H1 (cell line): ENCODE data around the gene AIM2. TPM values are rescaled to one million over a fixed set of nuclear protein-coding genes. Genes with fewer than 3 reads are reported as not detected.

Source experiments
- SIN3A ChIP-seq, 2 experiments: IDR thresholded peaks in 1 of 2; conservative IDR thresholded peaks in 1 of 2; 2 replicates each; pipeline ENCODE4 v1.6.1; 2011 to 2012; ENCODE audit warnings: low read length in 2 of 2, improper control_type of control experiment in 1 of 2, low read depth in 1 of 2, mild to moderate bottlenecking in 1 of 2
- polyA plus RNA-seq, 7 experiments: library from polyadenylated mRNA; depleted of rRNA in 3 of 7; stranded (reverse) in 5 of 7; unstranded in 2 of 7; fragments of >200 nt in 5 of 7; fragments of 200-250 nt in 2 of 7; gene quantifications; 1 replicate in 5 of 7; 2 replicates in 1 of 7; 4 replicates in 1 of 7; pipeline versions ENCODE4 v1.2.1 to v1.2.3, GENCODE V29; 2011 to 2013; ENCODE audit warnings: missing spikeins in 2 of 7, mixed read lengths in 2 of 7
- total RNA-seq: library from RNA; stranded (reverse); fragmentation: NEBNext Ultra II Directional; extraction: Animal tissue kit (Norgen Biotek cat#: 25700); gene quantifications from 2 replicates; pipeline ENCODE4 v1.2.1, GENCODE V29; 2021

The AIM2 gene
- total and polyA plus RNA-seq, 2 of the 8 experiments (the other 6 are each of a cell fraction or from before 2014, with no cell fraction given): 0.21 to 2.1 TPM

- no peak for TF ChIP-seq SIN3A (conservative IDR thresholded peaks at IDR 0.05 in 1 of 2, IDR thresholded peaks at IDR 0.05 in 1 of 2; ENCODE audit: low read depth in 1 of 2, low read length in 2 of 2)
Measured at GRCh38 chr1:159058751-159059150, 17.8 kb downstream of the AIM2 start (continued).
